DMS79 treated with DMSO at 0.1 percent for 48 hours (cell line): ENCODE data around the gene L3HYPDH.

Source experiments
- DNase-seq: peaks from one replicate; lab custom pipeline; 2025; lab: John Stamatoyannopoulos, UW

L3HYPDH gene

GRCh38 chr14:59483819-59484638, at the start of gene L3HYPDH, which contains the start of gene JKAMP:
L3HYPDH (minus strand) TSS chr14:59484408; CDS start chr14:59484316, 92 bp downstream.
JKAMP (plus strand) TSS chr14:59484517; CDS start chr14:59484590, 73 bp downstream.
- DNase-seq, result peak; percentile 98

- DNase-seq, result no peak
These were observed 48.2 kb upstream of the L3HYPDH start for GRCh38 chr14:59532419-59532818.

GRCh38 chr14:59530349-59530748, 46.1 kb upstream of the L3HYPDH start:
- DNase-seq, result no peak

GRCh38 chr14:59529189-59529588, 45.0 kb upstream of the L3HYPDH start:
- DNase-seq, result no peak

- no peak for DNase-seq
These were observed 36.0 kb upstream of the L3HYPDH start for GRCh38 chr14:59520224-59520623.

GRCh38 chr14:59511916-59512575, 27.8 kb upstream of the L3HYPDH start:
- DNase-seq, result peak; percentile 22

GRCh38 chr14:59510966-59511365, 26.8 kb upstream of the L3HYPDH start:
- no peak for DNase-seq

GRCh38 chr14:59510001-59510400, 25.8 kb upstream of the L3HYPDH start:
- DNase-seq, result no peak

- DNase-seq, result no peak
These were observed 24.9 kb upstream of the L3HYPDH start for GRCh38 chr14:59509101-59509500.

- DNase-seq, result no peak
These were observed 23.5 kb upstream of the L3HYPDH start for GRCh38 chr14:59507752-59508103.

GRCh38 chr14:59507063-59507751, 23.0 kb upstream of the L3HYPDH start:
- peak; percentile 70 for DNase-seq

- DNase-seq, result no peak
These were observed 19.0 kb upstream of the L3HYPDH start for GRCh38 chr14:59503256-59503655.

GRCh38 chr14:59500732-59501131, 16.5 kb upstream of the L3HYPDH start:
- DNase-seq, result no peak

GRCh38 chr14:59492384-59492783, 8.2 kb upstream of the L3HYPDH start:
- no peak for DNase-seq

- no peak for DNase-seq
These were observed 6.5 kb upstream of the L3HYPDH start for GRCh38 chr14:59490756-59491155.

- peak; percentile 91 for DNase-seq
These were observed 499 bp upstream of the L3HYPDH start for GRCh38 chr14:59484639-59485175.

- peak; percentile 45 for DNase-seq
These were observed 845 bp downstream of the L3HYPDH start for GRCh38 chr14:59483363-59483762.

GRCh38 chr14:59482541-59483331, 1.5 kb downstream of the L3HYPDH start:
- peak; percentile 56 for DNase-seq

GRCh38 chr14:59481871-59482540, 2.2 kb downstream of the L3HYPDH start:
- no peak for DNase-seq

- no peak for DNase-seq
These were observed 2.8 kb downstream of the L3HYPDH start for GRCh38 chr14:59481407-59481806.

- no peak for DNase-seq
These were observed 4.0 kb downstream of the L3HYPDH start for GRCh38 chr14:59480166-59480565.
